ENCODE measurements around the gene MRPL12. TPM values are rescaled to one million over a fixed set of nuclear protein-coding genes. Genes with fewer than 3 reads are reported as not detected.

Gene MRPL12
- total RNA-seq, 4 donors from 2014 or later = 0.77 to 72.9 (median 19.5) TPM

DNA sequence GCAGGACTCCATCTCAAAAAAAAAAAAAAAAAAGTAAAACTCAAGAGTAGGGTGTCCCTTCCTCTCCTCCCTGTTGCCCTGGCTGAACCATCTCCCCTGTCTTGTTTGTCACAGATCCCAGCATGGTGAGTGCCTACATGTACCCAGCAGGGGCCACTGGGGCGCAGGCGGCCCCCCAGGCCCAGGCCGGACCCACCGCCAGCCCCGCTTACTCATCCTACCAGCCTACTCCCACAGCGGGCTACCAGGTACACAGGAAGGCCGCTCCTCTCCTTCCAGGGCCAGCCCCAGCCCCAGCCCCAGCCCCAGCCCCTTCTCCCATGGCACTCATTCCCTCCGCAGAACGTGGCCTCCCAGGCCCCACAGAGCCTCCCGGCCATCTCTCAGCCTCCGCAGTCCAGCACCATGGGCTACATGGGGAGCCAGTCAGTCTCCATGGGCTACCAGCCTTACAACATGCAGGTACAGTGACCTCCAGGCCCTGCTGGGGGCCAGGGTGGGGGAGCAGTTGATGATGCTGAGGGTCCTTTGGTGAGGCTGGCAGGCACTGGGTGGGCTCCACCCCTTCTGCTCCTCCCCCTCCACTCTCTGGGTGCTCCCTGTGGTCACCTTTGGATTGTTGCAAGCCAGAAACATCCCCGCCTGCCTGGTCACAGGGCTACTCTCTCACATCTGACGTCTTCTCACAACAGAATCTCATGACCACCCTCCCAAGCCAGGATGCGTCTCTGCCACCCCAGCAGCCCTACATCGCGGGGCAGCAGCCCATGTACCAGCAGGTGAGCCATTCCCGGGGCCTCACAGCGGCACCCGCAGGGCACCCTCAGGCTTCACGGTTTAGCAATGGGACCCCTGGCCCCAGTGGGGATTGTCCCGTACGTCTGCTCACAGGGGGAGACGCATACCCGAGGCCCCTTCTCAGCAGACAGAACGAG is 2.5 kb upstream of the MRPL12 start:
- no peaks in the 10 kb centered on the region for H3K9me3 ChIP-seq
- no peaks in the 10 kb centered on the region for H3K36me3 ChIP-seq
- peaks cover 0 to 20% of the 10 kb centered on the region in 2 donors for H3K4me1 ChIP-seq
- H3K27ac ChIP-seq = no peak overlapping the region
- no peak for DNase-seq
- no peak overlapping the region for H3K4me3 ChIP-seq
- TF ChIP-seq, protein P1, sequence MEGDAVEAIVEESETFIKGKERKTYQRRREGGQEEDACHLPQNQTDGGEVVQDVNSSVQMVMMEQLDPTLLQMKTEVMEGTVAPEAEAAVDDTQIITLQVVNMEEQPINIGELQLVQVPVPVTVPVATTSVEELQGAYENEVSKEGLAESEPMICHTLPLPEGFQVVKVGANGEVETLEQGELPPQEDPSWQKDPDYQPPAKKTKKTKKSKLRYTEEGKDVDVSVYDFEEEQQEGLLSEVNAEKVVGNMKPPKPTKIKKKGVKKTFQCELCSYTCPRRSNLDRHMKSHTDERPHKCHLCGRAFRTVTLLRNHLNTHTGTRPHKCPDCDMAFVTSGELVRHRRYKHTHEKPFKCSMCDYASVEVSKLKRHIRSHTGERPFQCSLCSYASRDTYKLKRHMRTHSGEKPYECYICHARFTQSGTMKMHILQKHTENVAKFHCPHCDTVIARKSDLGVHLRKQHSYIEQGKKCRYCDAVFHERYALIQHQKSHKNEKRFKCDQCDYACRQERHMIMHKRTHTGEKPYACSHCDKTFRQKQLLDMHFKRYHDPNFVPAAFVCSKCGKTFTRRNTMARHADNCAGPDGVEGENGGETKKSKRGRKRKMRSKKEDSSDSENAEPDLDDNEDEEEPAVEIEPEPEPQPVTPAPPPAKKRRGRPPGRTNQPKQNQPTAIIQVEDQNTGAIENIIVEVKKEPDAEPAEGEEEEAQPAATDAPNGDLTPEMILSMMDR (IDR thresholded peaks at IDR 0.05) = no peak
- TF ChIP-seq POLR2A (IDR thresholded peaks at IDR 0.05) = no peak
- intact Hi-C loops (cut with DNase I; ENCODE audit: low total_unique reads) = no loop called here
- H3K27me3 ChIP-seq = no peaks in the 10 kb centered on the region

DNA sequence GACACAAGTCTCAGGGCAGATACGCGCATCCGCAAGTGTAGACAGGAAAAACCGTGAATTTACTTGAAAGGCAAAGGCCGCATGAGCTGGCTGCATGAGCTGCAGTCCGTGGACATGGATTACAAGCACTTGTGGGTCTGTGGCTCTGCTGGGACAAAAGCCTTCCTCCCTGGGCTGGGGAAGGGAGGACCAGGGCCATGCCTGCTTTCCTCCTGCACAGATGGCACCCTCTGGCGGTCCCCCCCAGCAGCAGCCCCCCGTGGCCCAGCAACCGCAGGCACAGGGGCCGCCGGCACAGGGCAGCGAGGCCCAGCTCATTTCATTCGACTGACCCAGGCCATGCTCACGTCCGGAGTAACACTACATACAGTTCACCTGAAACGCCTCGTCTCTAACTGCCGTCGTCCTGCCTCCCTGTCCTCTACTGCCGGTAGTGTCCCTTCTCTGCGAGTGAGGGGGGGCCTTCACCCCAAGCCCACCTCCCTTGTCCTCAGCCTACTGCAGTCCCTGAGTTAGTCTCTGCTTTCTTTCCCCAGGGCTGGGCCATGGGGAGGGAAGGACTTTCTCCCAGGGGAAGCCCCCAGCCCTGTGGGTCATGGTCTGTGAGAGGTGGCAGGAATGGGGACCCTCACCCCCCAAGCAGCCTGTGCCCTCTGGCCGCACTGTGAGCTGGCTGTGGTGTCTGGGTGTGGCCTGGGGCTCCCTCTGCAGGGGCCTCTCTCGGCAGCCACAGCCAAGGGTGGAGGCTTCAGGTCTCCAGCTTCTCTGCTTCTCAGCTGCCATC is 1.7 kb upstream of the MRPL12 start:
- no peaks in the 10 kb centered on the region for H3K9me3 ChIP-seq
- H3K36me3 ChIP-seq = no peaks in the 10 kb centered on the region
- intact Hi-C loops (cut with DNase I; ENCODE audit: low total_unique reads) = no loop called here
- no peak for DNase-seq
- H3K27ac ChIP-seq = no peak overlapping the region
- H3K27me3 ChIP-seq = no peaks in the 10 kb centered on the region
- peaks cover 0 to 20% of the 10 kb centered on the region in 2 donors for H3K4me1 ChIP-seq
- H3K4me3 ChIP-seq = no peak overlapping the region
- no peak for TF ChIP-seq POLR2A (IDR thresholded peaks at IDR 0.05)
- TF ChIP-seq, protein P1 (IDR thresholded peaks at IDR 0.05) = no peak

DNA sequence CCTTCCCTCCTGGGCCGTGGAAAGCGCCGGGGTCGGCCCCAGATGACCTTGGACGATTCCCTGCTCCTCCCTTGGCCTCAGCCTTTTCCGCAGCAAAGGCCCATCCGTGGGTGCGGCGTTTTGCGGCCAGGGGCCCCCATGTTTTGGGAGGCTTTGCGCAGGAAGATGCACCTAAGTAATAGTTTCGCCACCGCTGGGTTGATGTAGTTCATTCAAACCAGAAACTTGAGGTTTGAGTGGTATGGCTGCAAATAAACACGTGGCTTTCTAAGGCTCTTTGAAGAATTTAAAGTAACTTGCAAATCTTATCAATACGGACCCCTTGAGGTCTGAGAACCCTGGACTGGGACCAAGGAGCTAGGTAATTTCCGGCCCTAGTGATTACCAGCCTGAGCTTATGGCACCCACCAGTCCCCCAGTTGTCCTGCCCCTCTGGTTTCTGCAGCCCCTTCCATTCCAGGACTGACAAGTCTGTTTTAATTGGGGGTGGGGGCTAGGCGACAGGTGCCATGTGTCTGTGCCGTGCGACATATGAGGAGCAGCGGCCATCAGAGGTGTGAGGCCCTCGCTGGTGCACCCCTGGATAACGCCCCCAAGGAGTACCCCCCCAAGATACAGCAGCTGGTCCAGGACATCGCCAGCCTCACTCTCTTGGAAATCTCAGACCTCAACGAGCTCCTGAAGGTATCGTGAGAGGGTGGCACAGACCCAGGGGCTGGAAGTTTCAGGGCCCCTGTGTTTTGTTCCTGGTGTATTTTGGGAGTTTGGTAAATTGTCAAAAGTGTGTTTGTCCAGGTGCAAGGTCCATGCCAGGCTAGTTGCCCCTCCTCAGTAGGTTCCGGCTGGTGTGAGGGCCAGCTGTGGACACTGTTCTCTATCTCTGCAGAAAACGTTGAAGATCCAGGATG is 834 bp downstream of the MRPL12 start:
- Histone ChIP-seq H3K36me3 (no peaks in the 10 kb centered on the region), H3K27me3 (no peaks in the 10 kb centered on the region), H3K27ac (peak overlapping the region; percentile 82 to 92), H3K4me3 (peak overlapping the region; percentile 66 to 99), H3K4me1 (peaks cover 0 to 20% of the 10 kb centered on the region in 2 donors), H3K9me3 (no peaks in the 10 kb centered on the region)
- no peak for DNase-seq
- TF ChIP-seq, protein P1 (IDR thresholded peaks at IDR 0.05) = no peak
- intact Hi-C loops (cut with DNase I; ENCODE audit: low total_unique reads) = no loop called here

DNA sequence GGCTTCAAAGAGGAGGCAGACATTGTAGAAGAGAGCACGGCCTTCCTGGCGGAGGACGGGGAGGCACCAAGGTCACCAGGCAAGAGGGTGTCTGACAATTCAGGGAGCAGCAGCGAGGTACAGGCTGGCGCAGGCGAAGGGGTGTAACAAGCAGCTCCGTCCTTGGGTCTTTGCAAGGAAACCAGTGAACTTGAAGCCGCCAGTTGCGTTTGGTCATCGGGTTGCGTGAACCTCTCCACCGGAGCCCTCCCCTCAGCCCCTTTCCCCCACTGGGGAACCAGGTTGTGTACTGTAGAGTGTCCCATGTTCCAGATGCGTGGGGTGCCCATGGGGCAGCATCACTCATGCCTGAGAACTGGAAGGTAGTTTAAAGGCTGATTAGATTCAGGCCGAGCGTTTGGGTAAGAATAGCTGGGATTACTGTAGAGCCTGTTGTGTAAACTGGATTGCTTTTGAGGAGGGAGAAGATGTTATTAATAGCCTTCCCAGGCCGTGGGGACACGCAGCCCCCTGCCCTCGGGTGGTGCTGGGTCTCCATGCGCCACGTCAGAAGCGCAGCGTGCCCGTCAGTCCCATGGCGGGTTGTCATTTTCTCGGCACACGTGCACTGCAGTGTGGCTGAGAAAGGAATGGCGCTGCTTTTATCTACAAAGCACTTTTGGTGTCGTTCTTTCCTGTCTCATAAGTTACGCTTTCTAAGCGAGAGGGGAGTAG is 2.5 kb downstream of the MRPL12 start:
- Histone ChIP-seq H3K4me3 (no peak overlapping the region), H3K36me3 (no peaks in the 10 kb centered on the region), H3K9me3 (no peaks in the 10 kb centered on the region), H3K27me3 (no peaks in the 10 kb centered on the region), H3K27ac (no peak overlapping the region), H3K4me1 (peaks cover 0 to 22% of the 10 kb centered on the region in 2 donors)
- no peak for DNase-seq
- no peak for TF ChIP-seq POLR2A (IDR thresholded peaks at IDR 0.05)
- TF ChIP-seq, protein P1 (IDR thresholded peaks at IDR 0.05) = no peak
- intact Hi-C loops (cut with DNase I; ENCODE audit: low total_unique reads) = no loop called here

Measured in uterus (tissue), 4 donors.